HL-60 (cell line): ENCODE results near the gene SEC23A.

Source experiments
- DNase-seq, 2 experiments: peaks; one replicate each; pipeline ENCODE4 v3.0.0-alpha.2; 2010 to 2020; ENCODE audit warnings: low read depth in 1 of 2, low spot score in 1 of 2
- H3K27ac ChIP-seq: fragments of 250-450 bp; sonication (Bioruptor Pico); replicated peaks from 2 replicates; pipeline ENCODE4 v1.5.1; 2020; ENCODE audit warnings: mild to moderate bottlenecking, moderate library complexity
- H3K27me3 ChIP-seq: fragments of 250-450 bp; sonication (Bioruptor Pico); 2 replicates; pipeline ENCODE4 v1.5.1; 2021; ENCODE audit warnings: mild to moderate bottlenecking, moderate library complexity; ENCODE audit not compliant: insufficient read depth, poor library complexity, severe bottlenecking
- H3K4me3 ChIP-seq: replicated peaks from 2 replicates; pipeline ENCODE4 v1.5.1; 2011; ENCODE audit warnings: mild to moderate bottlenecking, control low read depth, low read length; ENCODE audit not compliant: insufficient read depth
- GABPA ChIP-seq: IDR thresholded peaks from 2 replicates; pipeline ENCODE4 v1.6.1; 2012; ENCODE audit warnings: low read depth
- POLR2AphosphoS5 ChIP-seq: IDR thresholded peaks from 2 replicates; pipeline ENCODE4 v1.6.1; 2012; ENCODE audit warnings: low read depth
- REST ChIP-seq: IDR thresholded peaks from 2 replicates; pipeline ENCODE4 v1.6.1; 2012; ENCODE audit warnings: low read depth; ENCODE audit not compliant: insufficient replicate concordance
- SPI1 ChIP-seq: IDR thresholded peaks from 2 replicates; pipeline ENCODE4 v1.6.1; 2012; ENCODE audit warnings: low read depth, mild to moderate bottlenecking, borderline replicate concordance
- TF ChIP-seq, protein P1 (sequence below): IDR thresholded peaks from one replicate; pipeline ENCODE4 v1.5.1; 2011; ENCODE audit warnings: low read length, control low read depth, inconsistent platforms; ENCODE audit not compliant: insufficient read depth

The SEC23A gene

GRCh38 chr14:39087493-39087892 is 15.5 kb downstream of the SEC23A start:
- Histone ChIP-seq H3K4me3 (no peak overlapping the region), H3K27me3 (no peaks in the 10 kb centered on the region)

DNA sequence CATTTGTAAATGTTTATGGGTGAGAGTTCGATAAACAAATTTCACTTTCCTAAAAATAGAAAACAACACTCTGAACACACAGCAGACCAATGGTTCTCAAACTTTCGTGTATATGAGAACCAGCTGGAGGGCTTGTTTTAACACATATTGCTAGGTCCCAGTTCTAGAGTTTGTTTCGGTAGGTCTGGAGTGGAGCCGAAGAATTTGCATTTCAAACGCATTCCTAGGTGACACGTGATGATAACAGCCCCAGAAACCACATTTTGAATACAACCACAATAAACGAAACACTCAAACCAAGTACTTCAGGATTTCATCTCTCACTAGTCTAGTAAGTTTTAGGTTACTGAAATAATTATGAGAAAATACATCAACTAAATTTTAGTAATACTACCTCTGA is 17.1 kb downstream of the SEC23A start:
- TF ChIP-seq, protein P1, sequence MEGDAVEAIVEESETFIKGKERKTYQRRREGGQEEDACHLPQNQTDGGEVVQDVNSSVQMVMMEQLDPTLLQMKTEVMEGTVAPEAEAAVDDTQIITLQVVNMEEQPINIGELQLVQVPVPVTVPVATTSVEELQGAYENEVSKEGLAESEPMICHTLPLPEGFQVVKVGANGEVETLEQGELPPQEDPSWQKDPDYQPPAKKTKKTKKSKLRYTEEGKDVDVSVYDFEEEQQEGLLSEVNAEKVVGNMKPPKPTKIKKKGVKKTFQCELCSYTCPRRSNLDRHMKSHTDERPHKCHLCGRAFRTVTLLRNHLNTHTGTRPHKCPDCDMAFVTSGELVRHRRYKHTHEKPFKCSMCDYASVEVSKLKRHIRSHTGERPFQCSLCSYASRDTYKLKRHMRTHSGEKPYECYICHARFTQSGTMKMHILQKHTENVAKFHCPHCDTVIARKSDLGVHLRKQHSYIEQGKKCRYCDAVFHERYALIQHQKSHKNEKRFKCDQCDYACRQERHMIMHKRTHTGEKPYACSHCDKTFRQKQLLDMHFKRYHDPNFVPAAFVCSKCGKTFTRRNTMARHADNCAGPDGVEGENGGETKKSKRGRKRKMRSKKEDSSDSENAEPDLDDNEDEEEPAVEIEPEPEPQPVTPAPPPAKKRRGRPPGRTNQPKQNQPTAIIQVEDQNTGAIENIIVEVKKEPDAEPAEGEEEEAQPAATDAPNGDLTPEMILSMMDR: no peak
- no peak for TF ChIP-seq POLR2AphosphoS5
- no peak for TF ChIP-seq GABPA
- no peak for TF ChIP-seq SPI1
- TF ChIP-seq REST: no peak
- no peaks in the 10 kb centered on the region for H3K27me3 ChIP-seq
- no peak for DNase-seq
- no peak overlapping the region for H3K27ac ChIP-seq
- no peak overlapping the region for H3K4me3 ChIP-seq

More at GRCh38 chr14:39087493-39087892, 15.5 kb downstream of the SEC23A start:
- DNase-seq: no peak
- TF ChIP-seq REST (no peak), SPI1 (no peak), POLR2AphosphoS5 (no peak), GABPA (no peak)
- TF ChIP-seq, protein P1: no peak
- H3K27ac ChIP-seq: no peak overlapping the region

- DNase-seq: no peak
- no peaks in the 10 kb centered on the region for H3K27me3 ChIP-seq
- no peak for TF ChIP-seq REST
- TF ChIP-seq, protein P1: no peak
- no peak for TF ChIP-seq GABPA
- no peak for TF ChIP-seq SPI1
- no peak for TF ChIP-seq POLR2AphosphoS5
- no peak overlapping the region for H3K4me3 ChIP-seq
- no peak overlapping the region for H3K27ac ChIP-seq
Observed at GRCh38 chr14:39083127-39083526, 19.9 kb downstream of the SEC23A start.
